H1 (cell line): ENCODE measurements around the gene REG3G. TPM values are rescaled to one million over a fixed set of nuclear protein-coding genes. Genes with fewer than 3 reads are reported as not detected.

Source experiments
- CTCF ChIA-PET: fragments of 300-600 bp; sonication (Branson Sonifier 250); formaldehyde crosslinking; loops from one replicate; lab custom pipeline; 2021; ENCODE audit not compliant: partially characterized antibody; lab: Charles Lee
- POLR2A ChIA-PET: fragments of 300-600 bp; sonication (Branson Sonifier 250); formaldehyde crosslinking; loops from one replicate; lab custom pipeline; 2021; ENCODE audit warnings: inconsistent platforms; ENCODE audit not compliant: partially characterized antibody; lab: Charles Lee
- DNase-seq, 2 experiments: peaks; one replicate each; pipeline versions ENCODE4 v3.0.0 to v3.0.0-alpha.2; 2010 to 2022; ENCODE audit warnings: low spot score in 2 of 2, low read depth in 1 of 2, mixed read lengths in 1 of 2
- FAIRE-seq: peaks from 2 replicates; lab custom pipeline; 2011; peaks lifted over from hg19 to GRCh38; lab: Jason Lieb, UNC
- H2AFZ ChIP-seq: 2 replicates; pipeline ENCODE4 v1.8.1; 2012; ENCODE audit warnings: low read length, inconsistent platforms
- H2AK5ac ChIP-seq: 2 replicates; pipeline ENCODE4 v1.6.1; 2013; ENCODE audit warnings: low read depth, low read length
- H2BK120ac ChIP-seq: replicated peaks from 2 replicates; pipeline ENCODE3; 2013; ENCODE audit warnings: low read depth, low read length, inconsistent platforms
- H2BK12ac ChIP-seq: 2 replicates; pipeline ENCODE4 v1.6.1; 2013; ENCODE audit warnings: low read depth, low read length
- H2BK15ac ChIP-seq: 2 replicates; pipeline ENCODE4 v1.6.1; 2013; ENCODE audit warnings: low read length
- H2BK20ac ChIP-seq: 2 replicates; pipeline ENCODE4 v1.6.1; 2013; ENCODE audit warnings: low read length
- H2BK5ac ChIP-seq: 2 replicates; pipeline ENCODE4 v1.6.1; 2013; ENCODE audit warnings: low read depth, low read length
- H3K14ac ChIP-seq: 2 replicates; pipeline ENCODE4 v1.6.1; 2013; ENCODE audit warnings: inconsistent platforms; ENCODE audit not compliant: insufficient read length
- H3K18ac ChIP-seq: 2 replicates; pipeline ENCODE4 v1.6.1; 2013; ENCODE audit warnings: low read length; ENCODE audit errors: extremely low read depth
- H3K23ac ChIP-seq: 2 replicates; pipeline ENCODE4 v1.6.1; 2013; ENCODE audit warnings: inconsistent platforms; ENCODE audit not compliant: insufficient read length
- H3K23me2 ChIP-seq: 2 replicates; pipeline ENCODE4 v1.6.1; 2013; ENCODE audit warnings: low read depth, low read length
- H3K27ac ChIP-seq: 2 replicates; pipeline ENCODE4 v1.6.1; 2011; ENCODE audit warnings: low read depth, low read length, inconsistent platforms
- H3K27me3 ChIP-seq, 4 experiments: replicated peaks in 1 of 4; 1 replicate in 1 of 4; 2 replicates in 3 of 4; pipeline versions ENCODE4 v1.6.1 to v1.8.1; 2011 to 2013; ENCODE audit warnings: low read length in 3 of 4, mild to moderate bottlenecking in 3 of 4, inconsistent platforms in 2 of 4, mixed read lengths in 2 of 4, moderate library complexity in 1 of 4; ENCODE audit not compliant: control insufficient read depth in 3 of 4, insufficient read depth in 3 of 4; ENCODE audit errors: extremely low read depth in 1 of 4
- H3K36me3 ChIP-seq, 4 experiments: 2 replicates each; pipeline versions ENCODE4 v1.6.1 to v1.8.1; 2011 to 2013; ENCODE audit warnings: mild to moderate bottlenecking in 4 of 4, low read length in 3 of 4, moderate library complexity in 2 of 4, control low read depth in 1 of 4, inconsistent platforms in 1 of 4; ENCODE audit not compliant: insufficient read depth in 4 of 4, control insufficient read depth in 2 of 4
- H3K4ac ChIP-seq: replicated peaks from 2 replicates; pipeline ENCODE3; 2013; ENCODE audit warnings: low read length, low read depth, mixed read lengths, inconsistent platforms; ENCODE audit not compliant: insufficient read length
- H3K4me1 ChIP-seq, 4 experiments: replicated peaks in 1 of 4; 1 replicate in 1 of 4; 2 replicates in 3 of 4; pipeline versions ENCODE4 v1.6.1 to v1.8.1; 2011 to 2013; ENCODE audit warnings: low read length in 3 of 4, inconsistent platforms in 2 of 4, mixed read lengths in 1 of 4; ENCODE audit not compliant: insufficient read depth in 4 of 4, control insufficient read depth in 3 of 4
- H3K4me2 ChIP-seq, 2 experiments: 2 replicates each; pipeline versions ENCODE4 v1.6.1 to v1.8.1; 2011 to 2013; ENCODE audit warnings: low read depth in 2 of 2, low read length in 2 of 2, control low read depth in 1 of 2, inconsistent platforms in 1 of 2, mild to moderate bottlenecking in 1 of 2; ENCODE audit not compliant: insufficient read depth in 1 of 2
- H3K4me3 ChIP-seq, 4 experiments: fragments of 200-600, 300-600 bp in 1 of 4; sonication (generic), shearing (Covaris generic), sonication (Bioruptor Twin) in 1 of 4; 2 replicates each; pipeline versions ENCODE4 v1.5.1 to v1.8.1; 2011 to 2016; ENCODE audit warnings: low read length in 4 of 4, low read depth in 3 of 4, control low read depth in 2 of 4, inconsistent platforms in 2 of 4, mild to moderate bottlenecking in 2 of 4, mixed read lengths in 1 of 4, moderate library complexity in 1 of 4; ENCODE audit not compliant: insufficient read depth in 2 of 4; ENCODE audit errors: extremely low read depth in 1 of 4
- H3K56ac ChIP-seq: replicated peaks from 2 replicates; pipeline ENCODE3; 2013; ENCODE audit warnings: low read depth, mild to moderate bottlenecking, mixed read lengths, low read length, inconsistent platforms; ENCODE audit not compliant: insufficient read length
- H3K79me1 ChIP-seq: 2 replicates; pipeline ENCODE4 v1.6.1; 2013; ENCODE audit warnings: low read depth, low read length, control low read depth
- H3K79me2 ChIP-seq, 2 experiments: 2 replicates each; pipeline versions ENCODE4 v1.6.1 to v1.8.1; 2012 to 2013; ENCODE audit warnings: low read length in 2 of 2, mild to moderate bottlenecking in 2 of 2, inconsistent platforms in 1 of 2; ENCODE audit not compliant: insufficient read depth in 2 of 2, control insufficient read depth in 1 of 2
- H3K9ac ChIP-seq, 4 experiments: replicated peaks in 1 of 4; 1 replicate in 1 of 4; 2 replicates in 3 of 4; pipeline versions ENCODE4 v1.6.1 to v1.8.1; 2011 to 2013; ENCODE audit warnings: low read depth in 3 of 4, low read length in 3 of 4, control low read depth in 2 of 4, mild to moderate bottlenecking in 2 of 4, moderate library complexity in 2 of 4, inconsistent platforms in 1 of 4; ENCODE audit errors: extremely low read depth in 1 of 4
- H3K9me3 ChIP-seq, 2 experiments: 2 replicates each; pipeline versions ENCODE4 v1.6.1 to v1.8.1; 2012 to 2013; ENCODE audit warnings: mild to moderate bottlenecking in 2 of 2, moderate library complexity in 2 of 2, control low read depth in 1 of 2, inconsistent platforms in 1 of 2, low read depth in 1 of 2, low read length in 1 of 2, mixed read lengths in 1 of 2; ENCODE audit not compliant: insufficient read depth in 2 of 2
- H4K20me1 ChIP-seq, 2 experiments: replicated peaks in 1 of 2; 2 replicates each; pipeline versions ENCODE3 to v1.8.1; 2011 to 2013; ENCODE audit warnings: inconsistent platforms in 2 of 2, low read length in 2 of 2, mild to moderate bottlenecking in 1 of 2; ENCODE audit not compliant: insufficient read depth in 2 of 2, control insufficient read depth in 1 of 2
- H4K5ac ChIP-seq: 2 replicates; pipeline ENCODE4 v1.6.1; 2013; ENCODE audit warnings: low read length, low read depth, mixed read lengths, inconsistent platforms; ENCODE audit not compliant: insufficient read length
- H4K8ac ChIP-seq: 2 replicates; pipeline ENCODE4 v1.8.0; 2013; ENCODE audit warnings: mild to moderate bottlenecking, moderate library complexity, low read length, inconsistent platforms; ENCODE audit not compliant: insufficient read depth; ENCODE audit errors: extremely low read depth
- H4K91ac ChIP-seq: replicated peaks from 2 replicates; pipeline ENCODE3; 2013; ENCODE audit warnings: low read length, mixed read lengths, inconsistent platforms; ENCODE audit not compliant: insufficient read length
- CBX5 ChIP-seq: fragments of 300-800, 300-1000 bp; sonication (generic); IDR thresholded peaks from 2 replicates; pipeline ENCODE4 v1.7.1; 2016; ENCODE audit warnings: antibody characterized with exemption, low read length, low read depth
- KDM4A ChIP-seq: IDR thresholded peaks from one replicate; pipeline ENCODE4 v1.7.1; 2012; ENCODE audit warnings: low read depth, mild to moderate bottlenecking, moderate library complexity, low read length, inconsistent platforms; ENCODE audit not compliant: severe bottlenecking
- RAD21 ChIP-seq, 2 experiments: IDR thresholded peaks in 1 of 2; conservative IDR thresholded peaks in 1 of 2; 2 replicates each; pipeline ENCODE4 v1.6.1; 2011; ENCODE audit warnings: low read depth in 2 of 2, low read length in 2 of 2, improper control_type of control experiment in 1 of 2, inconsistent platforms in 1 of 2, mild to moderate bottlenecking in 1 of 2, moderate library complexity in 1 of 2
- TCF12 ChIP-seq: IDR thresholded peaks from 2 replicates; pipeline ENCODE4 v1.6.1; 2011; ENCODE audit warnings: low read depth, mild to moderate bottlenecking, low read length
- WGBS, 2 experiments: shearing (Covaris generic) in 1 of 2; methylation state at CpG; one replicate each; pipeline versions ENCODE4 v1.1.6 to v1.1.7; 2013 to 2015; ENCODE audit warnings: low lambda C conversion rate in 2 of 2, mixed read lengths in 2 of 2, inconsistent platforms in 1 of 2, low coverage in 1 of 2, missing lambda C conversion rate in 1 of 2; ENCODE audit not compliant: insufficient replicate concordance in 2 of 2, insufficient coverage in 1 of 2, insufficient read length in 1 of 2; ENCODE audit errors: extremely low coverage in 1 of 2, missing lambda C conversion rate in 1 of 2; 5-methylcytosine and 5-hydroxymethylcytosine counted together
- polyA plus RNA-seq, 7 experiments: library from polyadenylated mRNA; depleted of rRNA in 3 of 7; stranded (reverse) in 5 of 7; unstranded in 2 of 7; fragments of >200 nt in 5 of 7; fragments of 200-250 nt in 2 of 7; gene quantifications; 1 replicate in 5 of 7; 2 replicates in 1 of 7; 4 replicates in 1 of 7; pipeline versions ENCODE4 v1.2.1 to v1.2.3, GENCODE V29; 2011 to 2013; ENCODE audit warnings: missing spikeins in 2 of 7, mixed read lengths in 2 of 7
- total RNA-seq: library from RNA; stranded (reverse); fragmentation: NEBNext Ultra II Directional; extraction: Animal tissue kit (Norgen Biotek cat#: 25700); gene quantifications from 2 replicates; pipeline ENCODE4 v1.2.1, GENCODE V29; 2021
- TF ChIP-seq, protein P1 (sequence below), 3 experiments: IDR thresholded peaks; 1 replicate in 2 of 3; 2 replicates in 1 of 3; pipeline versions ENCODE4 v1.5.1 to v1.6.1; 2011; ENCODE audit warnings: low read length in 3 of 3, mild to moderate bottlenecking in 3 of 3, inconsistent platforms in 2 of 3, low read depth in 1 of 3, moderate library complexity in 1 of 3; ENCODE audit not compliant: insufficient read depth in 1 of 3; ENCODE audit errors: control extremely low read depth in 1 of 3

The REG3G gene
- total and polyA plus RNA-seq, 2 of the 8 experiments (the other 6 are each of a cell fraction or from before 2014, with no cell fraction given), result not detected

DNA sequence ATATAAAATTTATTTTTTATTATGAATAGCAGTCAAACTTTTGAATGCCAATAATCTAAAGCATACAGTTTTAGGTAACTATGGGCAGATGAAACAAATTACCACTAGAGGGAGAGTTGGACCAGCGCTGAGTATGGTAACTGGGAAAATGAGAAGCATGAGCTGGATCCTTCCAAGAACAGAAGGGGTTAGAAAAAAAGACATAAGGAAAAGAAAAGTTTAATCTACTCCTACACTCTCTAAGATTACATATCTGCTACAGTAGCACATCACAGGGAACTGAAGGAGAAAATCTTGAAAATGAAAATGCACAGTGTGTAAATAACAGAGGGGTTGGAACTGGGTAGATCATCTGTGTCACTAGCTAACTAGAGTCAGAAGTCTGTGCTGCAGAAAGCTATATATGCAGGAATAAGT is 15.5 kb downstream of the REG3G start:
- 0% methylated on average over 1 of the region's 1 CpG; no CpG with 5 or more reads in 1 of the 2 experiments for WGBS, 2 experiments

More for the DNA sequence above, 15.5 kb downstream of the REG3G start:
- H2BK20ac ChIP-seq, result no peak overlapping the region
- H3K14ac ChIP-seq, result no peak overlapping the region
- no peak overlapping the region for H3K56ac ChIP-seq
- ChIA-PET CTCF (interaction anchor here (0.6 to 7.3 kb wide), 46 partner anchors 8 to 1944 kb away, joined by 3 to 66 read pairs (median 5); partner anchors contain the start of genes REG1B and REG3A), POLR2A (no interaction called here)
- no peak overlapping the region for H4K91ac ChIP-seq
- H3K23me2 ChIP-seq, result no peaks in the 10 kb centered on the region
- H3K4me1 ChIP-seq, result no peaks in the 10 kb centered on the region
- H2AK5ac ChIP-seq, result no peak overlapping the region
- no peak overlapping the region for H2BK12ac ChIP-seq
- no peaks in the 10 kb centered on the region for H4K20me1 ChIP-seq
- DNase-seq (no peak), FAIRE-seq (peak; percentile 55)
- peak overlapping the region; percentile 68; the same call in 1 of the 2 replicates for H2AFZ ChIP-seq
- H4K8ac ChIP-seq, result no peak overlapping the region
- no peaks in the 10 kb centered on the region for H3K79me1 ChIP-seq
- H3K4me3 ChIP-seq, result no peak overlapping the region
- no peak overlapping the region for H4K5ac ChIP-seq
- H3K27me3 ChIP-seq, result no peaks in the 10 kb centered on the region
- no peak overlapping the region for H3K23ac ChIP-seq
- no peaks in the 10 kb centered on the region for H3K36me3 ChIP-seq
- H3K4me2 ChIP-seq, result no peak overlapping the region
- H2BK120ac ChIP-seq, result no peak overlapping the region
- no peaks in the 10 kb centered on the region for H3K9me3 ChIP-seq
- no peak overlapping the region for H3K4ac ChIP-seq
- no peak overlapping the region for H3K18ac ChIP-seq
- H3K27ac ChIP-seq, result no peak overlapping the region
- no peak overlapping the region for H2BK5ac ChIP-seq
- peak; percentile 73 to 80 for TF ChIP-seq RAD21 (IDR thresholded peaks at IDR 0.05 in 1 of 2, conservative IDR thresholded peaks at IDR 0.05 in 1 of 2; ENCODE audit: low read depth in 2 of 2, low read length in 2 of 2)
- no peak for TF ChIP-seq CBX5
- TF ChIP-seq TCF12, result no peak
- TF ChIP-seq, protein P1, sequence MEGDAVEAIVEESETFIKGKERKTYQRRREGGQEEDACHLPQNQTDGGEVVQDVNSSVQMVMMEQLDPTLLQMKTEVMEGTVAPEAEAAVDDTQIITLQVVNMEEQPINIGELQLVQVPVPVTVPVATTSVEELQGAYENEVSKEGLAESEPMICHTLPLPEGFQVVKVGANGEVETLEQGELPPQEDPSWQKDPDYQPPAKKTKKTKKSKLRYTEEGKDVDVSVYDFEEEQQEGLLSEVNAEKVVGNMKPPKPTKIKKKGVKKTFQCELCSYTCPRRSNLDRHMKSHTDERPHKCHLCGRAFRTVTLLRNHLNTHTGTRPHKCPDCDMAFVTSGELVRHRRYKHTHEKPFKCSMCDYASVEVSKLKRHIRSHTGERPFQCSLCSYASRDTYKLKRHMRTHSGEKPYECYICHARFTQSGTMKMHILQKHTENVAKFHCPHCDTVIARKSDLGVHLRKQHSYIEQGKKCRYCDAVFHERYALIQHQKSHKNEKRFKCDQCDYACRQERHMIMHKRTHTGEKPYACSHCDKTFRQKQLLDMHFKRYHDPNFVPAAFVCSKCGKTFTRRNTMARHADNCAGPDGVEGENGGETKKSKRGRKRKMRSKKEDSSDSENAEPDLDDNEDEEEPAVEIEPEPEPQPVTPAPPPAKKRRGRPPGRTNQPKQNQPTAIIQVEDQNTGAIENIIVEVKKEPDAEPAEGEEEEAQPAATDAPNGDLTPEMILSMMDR (IDR thresholded peaks at IDR 0.05; ENCODE audit: control extremely low read depth in 1 of 3, insufficient read depth in 1 of 3, low read depth in 1 of 3, low read length in 3 of 3), result peak in 2 of 3 experiments; percentile 59 to 67; a peak in 3 of 4 replicates
- TF ChIP-seq KDM4A, result no peak
- TF ChIP-seq, all 59 proteins: peak for 2
- H3K79me2 ChIP-seq, result no peaks in the 10 kb centered on the region
- no peak overlapping the region for H3K9ac ChIP-seq
- H2BK15ac ChIP-seq, result no peak overlapping the region
